Osteoblast (primary cell): ENCODE results near the gene WASF2. TPM values are rescaled to one million over a fixed set of nuclear protein-coding genes. Genes with fewer than 3 reads are reported as not detected.

Experiments
- DNase-seq: peaks from one replicate; pipeline ENCODE4 v3.0.0; 2011; ENCODE audit warnings: low spot score, mixed read lengths; ENCODE audit not compliant: insufficient read length; ENCODE audit errors: missing footprints
- H2AFZ ChIP-seq: 2 replicates; pipeline ENCODE4 v1.6.0; 2011; ENCODE audit warnings: mild to moderate bottlenecking, low read length
- H3K27ac ChIP-seq: 2 replicates; pipeline ENCODE4 v1.5.1; 2011; ENCODE audit warnings: mild to moderate bottlenecking, low read depth, low read length, moderate library complexity
- H3K27me3 ChIP-seq: 2 replicates; pipeline ENCODE4 v1.6.0; 2012; ENCODE audit warnings: mild to moderate bottlenecking, control low read depth, inconsistent platforms, low read length, moderate library complexity; ENCODE audit not compliant: insufficient read depth
- H3K36me3 ChIP-seq: 2 replicates; pipeline ENCODE4 v1.5.1; 2011; ENCODE audit warnings: mild to moderate bottlenecking, low read length, control low read depth, moderate library complexity; ENCODE audit not compliant: insufficient read depth
- H3K4me1 ChIP-seq: 2 replicates; pipeline ENCODE4 v1.5.1; 2011; ENCODE audit warnings: mild to moderate bottlenecking, low read length, control low read depth, moderate library complexity; ENCODE audit not compliant: insufficient read depth
- H3K4me2 ChIP-seq: 2 replicates; pipeline ENCODE4 v1.6.0; 2011; ENCODE audit warnings: mild to moderate bottlenecking, low read length; ENCODE audit not compliant: insufficient read depth
- H3K4me3 ChIP-seq: fragments of 200-600 bp; sonication (generic); 3 replicates; pipeline ENCODE4 v1.5.1; 2012; ENCODE audit warnings: mild to moderate bottlenecking, low read length, inconsistent platforms; ENCODE audit not compliant: insufficient read depth
- H3K79me2 ChIP-seq: 2 replicates; pipeline ENCODE4 v1.6.0; 2012; ENCODE audit warnings: mild to moderate bottlenecking, low read length, control low read depth, inconsistent platforms; ENCODE audit not compliant: insufficient read depth
- H3K9me3 ChIP-seq: 2 replicates; pipeline ENCODE4 v1.5.1; 2011; ENCODE audit warnings: low read depth, low read length, control low read depth
- H4K20me1 ChIP-seq: 2 replicates; pipeline ENCODE4 v1.6.0; 2012; ENCODE audit warnings: mild to moderate bottlenecking, low read length, control low read depth; ENCODE audit not compliant: insufficient read depth
- total RNA-seq: library from RNA; depleted of rRNA; stranded (reverse); fragments of >200 nt; gene quantifications from 2 replicates; pipeline ENCODE4 v1.2.3, GENCODE V29; 2012
- TF ChIP-seq, protein P1 (sequence below): IDR thresholded peaks from 2 replicates; pipeline ENCODE4 v1.5.1; 2011; ENCODE audit warnings: mild to moderate bottlenecking, low read depth, low read length, moderate library complexity; ENCODE audit errors: extremely low read depth

The WASF2 gene
- total RNA-seq, 1 donor, result 24.6 TPM

DNA sequence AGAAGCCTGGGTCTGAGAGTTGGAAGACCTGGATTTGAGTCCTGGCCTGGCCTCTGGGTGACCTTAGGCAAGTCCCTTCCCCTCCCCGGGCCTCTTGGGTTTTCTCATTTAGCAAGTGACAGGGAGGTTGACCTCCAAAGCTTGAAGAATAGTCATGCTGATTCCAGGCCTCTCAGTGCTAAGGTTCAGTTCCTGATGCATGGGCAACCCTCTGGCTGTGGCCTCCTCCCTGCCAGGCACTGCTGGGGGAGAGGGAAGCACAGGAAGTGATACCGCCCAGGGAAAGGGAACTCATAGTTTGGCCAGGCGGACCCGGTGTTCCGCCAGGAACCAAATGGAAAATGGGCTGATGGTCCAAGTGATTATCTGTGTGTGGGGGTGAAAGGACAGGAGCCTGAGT is 23.6 kb upstream of the WASF2 start:
- Histone ChIP-seq H3K4me3 (no peak overlapping the region), H3K79me2 (no peaks in the 10 kb centered on the region), H3K27ac (no peak overlapping the region), H3K4me2 (no peak overlapping the region), H3K36me3 (no peaks in the 10 kb centered on the region), H3K4me1 (no peaks in the 10 kb centered on the region), H3K9me3 (no peaks in the 10 kb centered on the region), H4K20me1 (no peaks in the 10 kb centered on the region), H2AFZ (no peak overlapping the region), H3K27me3 (no peaks in the 10 kb centered on the region)
- TF ChIP-seq, protein P1, sequence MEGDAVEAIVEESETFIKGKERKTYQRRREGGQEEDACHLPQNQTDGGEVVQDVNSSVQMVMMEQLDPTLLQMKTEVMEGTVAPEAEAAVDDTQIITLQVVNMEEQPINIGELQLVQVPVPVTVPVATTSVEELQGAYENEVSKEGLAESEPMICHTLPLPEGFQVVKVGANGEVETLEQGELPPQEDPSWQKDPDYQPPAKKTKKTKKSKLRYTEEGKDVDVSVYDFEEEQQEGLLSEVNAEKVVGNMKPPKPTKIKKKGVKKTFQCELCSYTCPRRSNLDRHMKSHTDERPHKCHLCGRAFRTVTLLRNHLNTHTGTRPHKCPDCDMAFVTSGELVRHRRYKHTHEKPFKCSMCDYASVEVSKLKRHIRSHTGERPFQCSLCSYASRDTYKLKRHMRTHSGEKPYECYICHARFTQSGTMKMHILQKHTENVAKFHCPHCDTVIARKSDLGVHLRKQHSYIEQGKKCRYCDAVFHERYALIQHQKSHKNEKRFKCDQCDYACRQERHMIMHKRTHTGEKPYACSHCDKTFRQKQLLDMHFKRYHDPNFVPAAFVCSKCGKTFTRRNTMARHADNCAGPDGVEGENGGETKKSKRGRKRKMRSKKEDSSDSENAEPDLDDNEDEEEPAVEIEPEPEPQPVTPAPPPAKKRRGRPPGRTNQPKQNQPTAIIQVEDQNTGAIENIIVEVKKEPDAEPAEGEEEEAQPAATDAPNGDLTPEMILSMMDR, result no peak
- DNase-seq, result peak; percentile 70

DNA sequence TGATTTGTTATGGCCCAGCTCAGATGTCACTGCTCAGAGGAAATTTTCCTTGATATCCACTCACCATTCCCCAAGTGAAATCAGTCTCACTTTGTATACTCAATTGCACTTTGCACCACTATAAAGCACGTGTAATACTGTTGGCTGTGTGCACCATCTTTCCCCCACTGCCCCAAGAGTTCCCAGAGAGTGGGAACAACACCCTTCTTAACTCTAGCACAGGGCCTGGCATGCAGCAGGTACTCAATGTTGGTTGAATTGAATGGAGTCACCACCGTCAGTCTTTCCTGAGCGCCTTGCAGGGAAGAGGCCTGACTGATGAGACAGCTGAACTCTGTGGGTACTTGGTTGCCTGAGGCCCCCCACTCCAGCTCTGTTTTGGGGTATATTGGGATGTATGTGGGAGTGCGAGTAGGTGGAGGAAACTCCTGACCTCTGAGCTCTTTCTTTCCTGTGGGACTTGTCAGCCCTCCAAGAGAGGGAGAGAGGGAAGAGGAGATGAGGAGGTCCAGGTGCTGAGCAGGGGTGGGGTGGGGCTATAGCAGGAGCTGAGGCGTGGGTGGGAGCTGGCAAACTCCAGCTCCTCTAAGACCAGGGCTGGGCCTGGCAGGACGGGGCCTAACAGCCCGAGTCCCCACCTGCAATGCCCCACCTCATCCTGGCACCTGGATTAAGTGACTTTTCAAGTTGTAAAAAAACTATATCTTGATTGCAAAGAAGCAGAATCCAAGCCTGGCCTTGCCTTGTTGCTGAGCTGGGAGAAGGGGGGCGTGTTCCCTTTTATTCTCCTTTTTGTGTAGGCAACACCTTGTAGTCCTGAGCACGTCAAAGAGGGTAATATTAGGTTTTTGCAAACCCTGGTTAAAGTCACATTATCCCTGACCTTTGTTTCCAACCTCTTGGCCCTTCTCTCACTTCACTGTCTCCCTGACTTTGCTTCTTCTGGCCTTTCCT is 19.4 kb upstream of the WASF2 start:
- H3K36me3 ChIP-seq, result no peaks in the 10 kb centered on the region
- H3K4me2 ChIP-seq, result no peak overlapping the region
- no peak overlapping the region for H3K4me3 ChIP-seq
- H3K27ac ChIP-seq, result no peak overlapping the region
- DNase-seq, result peak; percentile 81
- H4K20me1 ChIP-seq, result no peaks in the 10 kb centered on the region
- TF ChIP-seq, protein P1, result no peak
- no peaks in the 10 kb centered on the region for H3K79me2 ChIP-seq
- no peaks in the 10 kb centered on the region for H3K9me3 ChIP-seq
- H3K4me1 ChIP-seq, result peaks cover 10% of the 10 kb centered on the region
- no peaks in the 10 kb centered on the region for H3K27me3 ChIP-seq
- no peak overlapping the region for H2AFZ ChIP-seq

DNA sequence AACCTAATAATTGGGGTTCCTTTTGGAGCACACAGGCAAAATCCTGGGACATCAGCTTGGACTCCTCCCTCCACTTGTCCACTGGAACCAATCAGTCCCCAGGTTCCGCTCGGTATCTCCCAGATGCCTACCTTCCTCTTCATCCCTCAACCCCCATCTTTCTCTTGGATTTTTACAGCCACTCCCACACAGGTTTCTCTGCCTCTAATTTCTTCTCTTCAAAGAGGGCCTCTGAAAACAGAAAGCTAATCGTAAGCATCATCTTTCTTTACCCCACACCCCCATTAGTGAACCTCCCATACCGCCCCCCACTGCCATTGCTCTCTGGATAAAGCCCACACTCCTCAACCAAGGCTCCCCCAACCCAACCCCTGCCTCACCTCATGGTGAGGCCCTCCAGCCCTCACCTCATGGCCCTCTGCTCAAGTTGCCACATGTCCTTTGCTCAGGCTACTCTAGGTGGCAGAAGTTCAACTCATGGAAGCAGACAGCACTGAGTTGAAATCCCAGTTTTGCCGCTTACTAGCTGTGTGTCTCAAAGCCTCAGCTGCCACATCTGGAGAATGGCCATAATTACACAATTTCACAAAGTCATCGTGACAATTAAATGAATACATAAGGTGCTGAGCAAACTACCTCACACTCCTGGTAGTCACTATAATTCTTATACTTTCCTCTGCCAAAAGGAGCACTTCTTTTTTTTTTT is 18.1 kb upstream of the WASF2 start:
- Histone ChIP-seq H3K4me1 (peaks cover 18% of the 10 kb centered on the region), H2AFZ (no peak overlapping the region), H3K9me3 (no peaks in the 10 kb centered on the region), H3K4me3 (no peak overlapping the region), H3K27ac (no peak overlapping the region), H3K27me3 (no peaks in the 10 kb centered on the region), H3K36me3 (no peaks in the 10 kb centered on the region), H3K79me2 (no peaks in the 10 kb centered on the region), H4K20me1 (no peaks in the 10 kb centered on the region), H3K4me2 (no peak overlapping the region)
- DNase-seq, result peak; percentile 73
- TF ChIP-seq, protein P1, result peak; percentile 5

DNA sequence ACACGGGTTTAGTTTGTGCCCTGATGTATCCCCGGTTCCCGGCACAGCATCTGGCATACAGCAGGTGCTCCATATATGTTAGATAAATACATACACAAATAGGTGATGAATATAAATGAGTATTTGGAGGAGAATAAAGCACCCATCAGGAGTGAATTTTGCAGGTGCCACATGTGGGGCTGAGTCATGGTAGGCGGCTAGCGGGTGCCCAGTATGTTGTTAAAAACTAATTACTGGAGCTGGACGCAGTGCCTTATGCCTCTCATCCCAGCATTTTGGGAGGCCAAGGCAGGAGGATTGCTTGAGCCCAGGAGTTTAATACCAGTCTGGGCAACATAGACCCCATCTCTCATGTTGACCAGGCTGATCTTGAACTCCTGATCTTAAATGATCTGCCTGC is 16.7 kb upstream of the WASF2 start:
- Histone ChIP-seq H3K9me3 (no peaks in the 10 kb centered on the region), H3K4me1 (peaks cover 18% of the 10 kb centered on the region), H4K20me1 (no peaks in the 10 kb centered on the region), H3K4me2 (no peak overlapping the region), H3K27me3 (no peaks in the 10 kb centered on the region), H3K27ac (no peak overlapping the region), H3K4me3 (no peak overlapping the region), H3K79me2 (no peaks in the 10 kb centered on the region), H2AFZ (no peak overlapping the region), H3K36me3 (no peaks in the 10 kb centered on the region)
- TF ChIP-seq, protein P1, result no peak
- DNase-seq, result peak; percentile 11
